Muscle layer of colon (tissue), 2 donors: ENCODE data around the gene TLE2.

Source experiments
- H3K27ac ChIP-seq: one replicate; pipeline ENCODE4 v1.7.0; 2013; ENCODE audit warnings: low read depth, mild to moderate bottlenecking, low read length, moderate library complexity
- H3K27me3 ChIP-seq, 2 donors: one replicate each; pipeline ENCODE4 v1.7.0; 2013; ENCODE audit warnings: low read length in 2 of 2, mild to moderate bottlenecking in 2 of 2; ENCODE audit not compliant: insufficient read depth in 2 of 2, control insufficient read depth in 1 of 2
- H3K36me3 ChIP-seq: one replicate; pipeline ENCODE4 v1.7.0; 2013; ENCODE audit warnings: mild to moderate bottlenecking, low read length; ENCODE audit not compliant: insufficient read depth
- H3K4me1 ChIP-seq: one replicate; pipeline ENCODE4 v1.7.0; 2013; ENCODE audit warnings: mild to moderate bottlenecking, low read length; ENCODE audit not compliant: insufficient read depth
- H3K4me3 ChIP-seq, 2 donors: one replicate each; pipeline ENCODE4 v1.7.0; 2013; ENCODE audit warnings: low read length in 2 of 2, low read depth in 1 of 2, mild to moderate bottlenecking in 1 of 2, moderate library complexity in 1 of 2
- H3K9ac ChIP-seq: one replicate; pipeline ENCODE4 v1.7.0; 2013; ENCODE audit warnings: low read length
- H3K9me3 ChIP-seq: one replicate; pipeline ENCODE4 v1.7.0; 2013; ENCODE audit warnings: mild to moderate bottlenecking, low read length
- donor health status: abdominal sarcoma.
- donor health status: Adenocarcinoma of cecum.

TLE2 gene

GRCh38 chr19:3029065-3029923, at the start of gene TLE2:
Gene TLE2 (minus strand): TSS chr19:3029280. CDS start chr19:3028904, 376 bp downstream.
- H3K36me3 ChIP-seq = no peaks in the 10 kb centered on the region
- H3K27me3 ChIP-seq = no peaks in the 10 kb centered on the region
- H3K9ac ChIP-seq = peak within 1 kb of the TSS; percentile 53
- peak within 1 kb of the TSS; percentile 75 for H3K27ac ChIP-seq
- no peaks in the 10 kb centered on the region for H3K9me3 ChIP-seq
- H3K4me3 ChIP-seq = peak within 1 kb of the TSS; percentile 60 to 96
- H3K4me1 ChIP-seq = peaks cover 8% of the 10 kb centered on the region

GRCh38 chr19:3075605-3076431, 46.7 kb upstream of the TLE2 start:
- H3K9ac ChIP-seq = no peak overlapping the region

GRCh38 chr19:3073931-3074595, 45.0 kb upstream of the TLE2 start:
- Histone ChIP-seq H3K27me3 (no peaks in the 10 kb centered on the region), H3K4me1 (peaks cover 10% of the 10 kb centered on the region), H3K4me3 (no peak overlapping the region), H3K9me3 (no peaks in the 10 kb centered on the region), H3K9ac (no peak overlapping the region), H3K36me3 (no peaks in the 10 kb centered on the region), H3K27ac (no peak overlapping the region)

More at GRCh38 chr19:3075605-3076431, 46.7 kb upstream of the TLE2 start:
- no peak overlapping the region for H3K27ac ChIP-seq
- H3K27me3 ChIP-seq = no peaks in the 10 kb centered on the region
- no peaks in the 10 kb centered on the region for H3K36me3 ChIP-seq
- H3K9me3 ChIP-seq = no peaks in the 10 kb centered on the region
- peak overlapping the region in 1 of 2 donors; percentile 27 for H3K4me3 ChIP-seq
- H3K4me1 ChIP-seq = peaks cover 10% of the 10 kb centered on the region

GRCh38 chr19:3073159-3073563, 44.1 kb upstream of the TLE2 start:
- Histone ChIP-seq H3K9me3 (no peaks in the 10 kb centered on the region), H3K4me3 (no peak overlapping the region), H3K36me3 (no peaks in the 10 kb centered on the region), H3K27ac (no peak overlapping the region), H3K4me1 (peaks cover 10% of the 10 kb centered on the region), H3K27me3 (no peaks in the 10 kb centered on the region), H3K9ac (no peak overlapping the region)

- Histone ChIP-seq H3K4me1 (peaks cover 10% of the 10 kb centered on the region), H3K9ac (no peak overlapping the region), H3K27me3 (no peaks in the 10 kb centered on the region), H3K9me3 (no peaks in the 10 kb centered on the region), H3K36me3 (no peaks in the 10 kb centered on the region), H3K4me3 (no peak overlapping the region), H3K27ac (no peak overlapping the region)
Observed at GRCh38 chr19:3071768-3072167, 42.7 kb upstream of the TLE2 start.

- Histone ChIP-seq H3K9ac (no peak overlapping the region), H3K27me3 (no peaks in the 10 kb centered on the region), H3K4me1 (peaks cover 2% of the 10 kb centered on the region), H3K9me3 (no peaks in the 10 kb centered on the region), H3K4me3 (no peak overlapping the region), H3K36me3 (no peaks in the 10 kb centered on the region), H3K27ac (no peak overlapping the region)
Observed at GRCh38 chr19:3068071-3068470, 39.0 kb upstream of the TLE2 start.

GRCh38 chr19:3067563-3067962, 38.5 kb upstream of the TLE2 start:
- Histone ChIP-seq H3K27ac (no peak overlapping the region), H3K4me3 (no peak overlapping the region), H3K9ac (no peak overlapping the region), H3K4me1 (peaks cover 5% of the 10 kb centered on the region), H3K36me3 (no peaks in the 10 kb centered on the region), H3K27me3 (no peaks in the 10 kb centered on the region), H3K9me3 (no peaks in the 10 kb centered on the region)

- no peaks in the 10 kb centered on the region for H3K27me3 ChIP-seq
- H3K4me1 ChIP-seq = peaks cover 5% of the 10 kb centered on the region
- H3K9ac ChIP-seq = no peak overlapping the region
- H3K36me3 ChIP-seq = no peaks in the 10 kb centered on the region
- no peak overlapping the region for H3K27ac ChIP-seq
- H3K4me3 ChIP-seq = no peak overlapping the region
- H3K9me3 ChIP-seq = no peaks in the 10 kb centered on the region
Observed at GRCh38 chr19:3066482-3067049, 37.5 kb upstream of the TLE2 start.

- Histone ChIP-seq H3K27me3 (no peaks in the 10 kb centered on the region), H3K27ac (no peak overlapping the region), H3K9me3 (no peaks in the 10 kb centered on the region), H3K4me1 (peaks cover 5% of the 10 kb centered on the region), H3K9ac (no peak overlapping the region), H3K4me3 (no peak overlapping the region), H3K36me3 (peaks cover under 1% of the 10 kb centered on the region)
Observed at GRCh38 chr19:3065675-3066357, 36.7 kb upstream of the TLE2 start.

- Histone ChIP-seq H3K4me1 (peaks cover 21% of the 10 kb centered on the region), H3K27ac (no peak overlapping the region)
Observed at GRCh38 chr19:3064011-3064330, 34.9 kb upstream of the TLE2 start.

More at GRCh38 chr19:3064011-3064330, 34.9 kb upstream of the TLE2 start:
- no peak overlapping the region for H3K9ac ChIP-seq
- H3K9me3 ChIP-seq = no peaks in the 10 kb centered on the region
- no peak overlapping the region for H3K4me3 ChIP-seq
- H3K36me3 ChIP-seq = peaks cover 17% of the 10 kb centered on the region
- H3K27me3 ChIP-seq = no peaks in the 10 kb centered on the region
